ENCODE results near the gene ZCCHC14.

Gene ZCCHC14

DNA sequence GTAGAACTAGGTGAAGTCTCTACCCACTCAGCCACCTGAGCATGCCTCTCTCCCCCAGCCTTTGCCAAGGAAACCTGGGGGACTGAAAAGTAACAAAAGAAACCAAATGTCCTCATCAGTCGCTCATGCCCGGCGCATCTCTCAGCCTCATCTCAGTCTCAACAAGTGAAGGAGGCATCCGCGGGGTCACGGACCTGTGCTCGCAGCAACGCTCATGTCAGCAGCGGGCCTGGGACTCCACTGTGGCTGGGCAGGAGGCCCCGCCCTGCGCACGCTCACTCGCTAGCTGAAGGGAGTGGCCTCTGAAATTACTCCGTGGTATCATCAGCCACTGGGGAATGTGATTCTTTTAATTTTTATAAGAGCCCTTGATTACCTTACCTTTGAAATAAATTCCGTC is 69.4 kb downstream of the ZCCHC14 start:
- no peak for DNase-seq

DNA sequence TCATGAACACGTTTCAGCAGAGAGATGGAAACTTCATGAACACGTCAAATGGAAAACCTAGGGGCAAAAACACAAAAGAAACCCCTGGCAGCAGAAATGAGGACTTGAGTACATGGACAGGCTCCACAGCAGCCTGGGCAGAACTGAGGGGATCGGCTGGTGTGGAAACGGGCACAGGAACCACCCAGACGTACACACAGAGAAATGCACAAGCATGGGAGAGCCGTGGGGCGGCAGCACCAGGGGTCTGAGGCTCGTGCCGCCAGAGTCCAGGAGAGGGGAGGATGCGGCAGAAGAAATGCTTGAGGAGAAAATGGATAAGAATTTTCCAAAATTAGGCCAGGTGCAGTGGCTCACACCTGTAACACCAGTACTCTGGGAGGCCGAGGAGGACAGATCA is 70.7 kb downstream of the ZCCHC14 start:
- DNase-seq = no peak

DNA sequence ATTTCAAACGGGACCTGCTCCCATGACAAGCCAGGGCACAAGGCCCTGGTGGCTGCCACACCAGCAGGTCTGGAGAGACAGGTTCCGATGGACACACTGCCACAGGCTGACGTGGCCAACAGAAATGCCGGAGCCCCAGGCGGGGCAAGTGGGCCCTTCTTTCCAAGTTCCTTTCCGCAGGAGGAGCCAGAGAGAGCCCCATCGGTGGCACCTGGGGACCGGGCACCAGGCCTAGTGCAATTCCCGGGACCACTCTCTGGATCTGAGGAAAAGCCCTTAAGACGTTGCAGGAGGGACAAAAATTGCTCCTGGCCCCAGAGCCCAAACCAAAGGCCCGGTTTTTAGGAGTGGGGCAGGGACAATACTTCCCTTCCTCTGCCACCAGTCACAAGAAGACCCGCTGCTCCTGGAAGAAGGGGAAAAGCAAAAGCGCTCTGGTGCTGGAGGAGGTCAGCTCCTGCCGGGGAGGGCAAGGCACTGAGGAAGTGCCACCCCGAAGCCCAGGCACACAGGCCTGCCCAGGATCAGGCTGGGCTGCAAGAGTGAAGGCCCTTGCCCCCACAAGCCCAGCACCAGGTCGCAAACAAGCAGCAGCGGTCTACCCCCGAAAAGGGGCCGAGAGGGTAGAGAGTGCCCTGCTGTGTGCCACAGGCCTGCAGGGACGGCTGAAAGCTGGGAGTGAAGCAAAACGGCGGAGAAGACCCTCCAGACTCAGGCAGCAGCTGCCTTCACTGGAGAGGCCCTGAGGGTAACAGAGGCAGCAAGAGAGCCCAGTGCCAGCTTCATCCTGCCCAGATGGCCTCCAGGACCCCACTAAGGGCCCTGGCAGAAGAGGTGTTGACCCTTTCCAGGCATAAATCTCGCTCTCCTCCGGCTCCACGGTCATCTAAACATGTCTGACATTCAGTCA is 71.6 kb downstream of the ZCCHC14 start:
- no peak for DNase-seq

DNA sequence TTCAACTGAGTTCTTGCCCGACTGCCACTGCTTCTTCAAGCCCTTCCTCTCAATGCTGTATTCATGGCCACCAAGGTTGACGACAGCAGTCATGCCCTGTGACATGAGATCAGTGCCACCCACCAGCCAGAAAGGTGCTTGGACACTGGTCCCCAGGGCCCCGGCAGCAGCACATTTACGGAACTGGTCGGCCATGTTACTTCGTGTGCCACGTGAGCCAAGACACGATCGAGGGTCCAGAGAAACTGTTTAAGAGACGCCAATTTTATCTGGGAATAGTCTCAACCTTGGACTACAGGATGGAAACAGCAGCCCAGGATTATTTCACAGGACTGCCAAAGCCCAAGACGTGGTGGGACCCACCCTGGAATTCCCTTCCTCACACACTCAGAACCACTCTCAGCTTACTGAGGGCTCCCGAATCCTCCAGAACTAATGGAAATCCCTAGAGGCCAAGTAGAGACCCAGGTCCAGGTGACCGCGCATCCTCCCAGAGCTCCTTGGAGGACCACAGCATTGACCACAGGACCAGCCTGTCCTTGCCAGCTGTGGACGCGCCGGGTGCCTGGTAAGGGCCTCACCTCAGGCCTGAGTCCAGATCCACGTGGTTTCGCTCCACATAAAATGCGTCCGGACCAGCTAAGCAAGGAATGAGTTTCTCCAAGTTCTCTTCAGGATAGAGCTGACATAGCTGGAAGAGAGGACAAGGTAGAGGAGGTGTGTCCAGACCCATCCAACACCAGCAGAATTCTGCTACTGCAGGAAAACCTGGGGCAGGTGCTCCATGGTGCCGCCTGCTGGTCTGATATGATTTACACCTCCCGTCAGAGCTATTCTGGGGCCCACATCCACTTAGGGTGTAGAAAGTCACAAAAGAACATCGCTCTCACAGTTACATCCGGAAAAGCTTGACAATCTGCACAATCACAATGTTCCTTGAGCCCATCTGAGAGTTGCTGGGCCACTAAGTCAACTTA is 72.5 kb downstream of the ZCCHC14 start:
- DNase-seq = no peak

DNA sequence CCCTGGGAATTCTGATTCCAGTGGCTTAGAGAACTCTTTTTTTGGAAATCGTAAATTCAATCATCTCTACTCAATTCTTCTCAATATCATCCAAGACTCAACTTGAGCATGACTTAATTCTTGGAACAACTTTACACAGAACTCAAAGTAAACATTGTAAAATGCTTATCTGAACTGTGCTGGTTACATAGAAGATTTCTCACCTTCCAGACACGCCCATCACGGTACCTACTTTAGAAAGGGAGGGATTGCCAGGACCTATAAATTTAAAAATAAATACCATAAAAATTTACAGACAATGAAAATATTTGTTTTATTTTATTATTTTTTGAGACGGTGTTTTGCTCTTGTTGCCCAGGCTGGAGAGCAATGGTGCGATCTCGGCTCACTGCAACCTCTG is 74.2 kb downstream of the ZCCHC14 start:
- no peak for DNase-seq

DNA sequence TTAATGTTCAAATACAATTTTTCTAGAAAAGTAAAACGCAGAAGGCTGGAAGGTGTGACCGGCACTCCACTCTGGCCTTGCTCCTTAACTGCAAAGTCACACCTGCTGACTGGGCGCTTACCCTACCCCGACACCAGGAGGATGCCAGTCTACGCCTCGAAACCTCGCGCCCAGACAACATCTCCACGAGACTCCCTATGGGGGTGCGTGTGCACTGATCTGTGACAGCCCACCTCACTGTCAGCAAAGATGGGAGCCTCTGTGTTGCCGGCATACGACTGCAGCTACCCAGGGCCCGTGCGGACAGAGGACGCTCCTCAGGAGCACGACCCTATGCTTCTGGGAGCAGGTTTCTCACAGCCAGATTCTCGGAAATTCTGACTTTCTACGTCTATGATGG is 74.6 kb downstream of the ZCCHC14 start:
- no peak for DNase-seq

DNA sequence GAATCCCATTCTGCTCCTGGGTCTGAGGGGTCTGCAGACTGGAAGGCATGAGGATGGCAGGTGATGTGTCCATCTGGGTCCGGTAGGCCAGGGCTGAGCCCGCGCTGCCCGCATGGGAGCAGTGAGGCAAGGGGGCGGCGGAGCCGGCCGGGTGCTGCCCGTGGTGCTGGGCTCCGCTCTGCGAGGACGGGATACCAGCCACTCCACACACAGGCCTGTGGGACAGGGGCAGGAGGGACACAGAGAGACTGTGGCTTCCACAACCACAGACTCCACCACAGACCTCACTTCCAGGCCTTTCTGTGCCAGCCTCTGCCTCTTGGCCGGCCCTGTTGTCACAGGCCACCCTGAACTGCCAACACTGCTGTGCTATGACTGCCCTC is 75.3 kb downstream of the ZCCHC14 start:
- no peak for DNase-seq

DNA sequence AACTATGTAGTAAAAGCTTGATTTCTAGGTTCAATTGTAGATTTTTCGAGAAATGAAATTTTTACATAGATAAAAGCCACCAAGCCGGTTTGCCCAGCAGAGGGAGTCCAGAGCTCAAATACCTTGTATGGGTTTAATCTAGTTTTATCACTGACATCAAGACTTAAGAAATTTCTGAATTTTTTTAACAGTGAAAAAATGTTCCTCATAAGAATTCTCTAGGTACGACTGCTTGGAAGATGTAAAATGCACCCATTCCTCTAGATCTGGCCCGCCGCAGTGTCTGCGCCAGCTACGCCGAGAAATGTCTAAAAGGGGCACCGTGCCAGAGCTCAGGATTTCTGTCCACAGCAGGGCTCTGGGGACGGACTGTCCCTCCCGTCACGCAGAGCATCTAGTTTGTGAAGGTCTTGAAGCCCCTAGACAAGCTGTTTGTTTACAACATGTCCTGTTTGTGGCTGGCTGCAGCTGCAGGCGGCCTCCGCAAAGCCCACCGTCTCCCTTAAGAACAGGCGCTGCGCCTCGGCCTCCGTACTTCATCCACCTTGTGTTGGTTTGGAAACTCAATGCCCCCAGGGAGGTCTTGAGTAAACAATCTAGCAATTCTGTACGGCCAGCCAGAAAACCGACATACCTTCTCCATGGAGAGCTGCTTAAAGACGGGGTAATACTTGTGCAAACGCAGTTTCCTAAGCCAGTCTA is 75.8 kb downstream of the ZCCHC14 start:
- DNase-seq = no peak

DNA sequence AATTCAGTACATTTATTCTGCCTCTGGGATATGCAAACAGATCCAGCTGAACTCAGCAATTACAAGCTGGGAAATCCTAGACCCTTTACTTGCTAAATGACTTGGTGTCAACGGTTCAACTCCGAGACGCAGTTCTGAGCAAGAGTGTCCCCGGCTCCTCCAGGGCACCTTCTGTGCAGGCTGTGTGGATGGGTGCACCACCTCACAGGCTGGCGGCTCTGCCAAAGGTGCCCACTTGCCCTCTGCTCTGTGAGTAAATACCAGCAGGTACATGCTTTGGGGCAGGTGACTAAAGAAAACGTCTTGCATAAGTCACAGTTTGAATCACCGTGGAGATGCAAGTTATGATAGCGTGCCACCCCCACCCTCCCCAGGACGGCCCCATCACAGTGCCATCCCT is 77.4 kb downstream of the ZCCHC14 start:
- DNase-seq = no peak

DNA sequence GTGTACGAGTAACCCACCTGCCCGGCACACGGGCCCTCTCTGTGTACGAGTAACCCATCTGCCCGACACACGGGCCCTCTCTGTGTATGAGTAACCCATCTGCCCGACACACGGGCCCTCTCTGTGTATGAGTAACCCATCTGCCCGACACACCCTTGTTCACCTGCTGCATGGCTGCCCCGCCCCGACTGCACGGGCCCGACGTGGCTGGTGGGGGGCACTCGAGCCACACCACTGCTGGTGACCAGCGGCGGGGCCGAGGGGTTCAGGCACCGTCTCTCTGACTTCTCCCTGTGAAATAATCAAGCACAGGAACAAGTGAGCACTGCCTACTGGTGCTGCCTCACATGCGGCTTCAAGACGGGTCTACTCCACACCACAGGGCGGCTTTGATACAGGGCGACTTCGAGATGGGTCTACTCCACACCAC is 78.6 kb downstream of the ZCCHC14 start:
- DNase-seq = no peak

DNA sequence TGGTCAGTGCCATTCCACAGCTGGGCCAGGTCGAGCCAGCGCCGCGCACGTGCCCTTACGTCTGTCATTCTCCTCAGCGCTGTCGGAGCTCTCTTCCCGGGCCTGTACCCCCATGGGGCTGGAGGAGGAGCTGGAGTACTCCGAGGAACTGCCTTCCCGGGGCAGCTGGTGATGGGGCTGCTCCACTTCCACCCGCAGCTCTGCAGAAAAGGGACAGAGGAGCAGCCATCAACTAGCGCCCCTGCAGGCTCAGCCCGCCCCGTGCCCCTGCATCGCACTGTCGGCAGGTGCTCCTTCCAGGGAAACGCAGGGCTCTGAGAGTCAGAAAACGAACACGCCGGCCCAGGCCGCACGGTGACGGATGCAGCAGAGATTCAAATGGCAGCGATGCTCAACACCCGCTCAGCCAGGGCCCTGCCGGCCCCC is 79.8 kb downstream of the ZCCHC14 start:
- no peak for DNase-seq

DNA sequence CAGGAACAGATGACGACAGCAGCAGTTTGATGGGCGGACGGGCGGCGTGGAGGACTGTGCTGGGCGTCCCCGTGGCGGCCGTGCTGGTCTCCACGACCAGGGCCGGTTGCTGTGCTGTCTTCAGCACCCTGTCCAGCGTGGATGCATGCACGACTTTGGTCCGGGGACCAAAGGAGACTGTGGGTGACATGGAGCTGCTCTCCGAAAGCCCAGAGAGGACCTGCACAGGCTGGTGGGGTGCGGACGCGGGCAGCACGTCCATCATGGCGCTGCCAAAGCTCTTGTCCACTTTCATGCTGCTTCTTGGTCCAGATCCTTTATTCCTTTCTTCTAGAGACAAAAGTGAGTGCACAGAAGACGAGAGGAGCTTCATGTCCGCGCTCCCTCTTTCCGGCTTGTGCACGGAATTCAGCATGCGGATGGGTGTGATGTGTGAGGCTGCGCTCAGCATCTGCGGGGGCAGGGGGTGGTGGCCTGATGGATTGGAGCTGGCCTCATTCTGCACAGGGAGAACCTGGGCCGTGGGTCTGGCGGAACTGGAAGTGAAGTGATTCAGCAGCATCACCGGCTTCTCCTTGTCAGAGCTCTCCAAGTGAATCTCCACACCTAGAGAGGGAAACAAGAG is 80.3 kb downstream of the ZCCHC14 start:
- DNase-seq = no peak

DNA sequence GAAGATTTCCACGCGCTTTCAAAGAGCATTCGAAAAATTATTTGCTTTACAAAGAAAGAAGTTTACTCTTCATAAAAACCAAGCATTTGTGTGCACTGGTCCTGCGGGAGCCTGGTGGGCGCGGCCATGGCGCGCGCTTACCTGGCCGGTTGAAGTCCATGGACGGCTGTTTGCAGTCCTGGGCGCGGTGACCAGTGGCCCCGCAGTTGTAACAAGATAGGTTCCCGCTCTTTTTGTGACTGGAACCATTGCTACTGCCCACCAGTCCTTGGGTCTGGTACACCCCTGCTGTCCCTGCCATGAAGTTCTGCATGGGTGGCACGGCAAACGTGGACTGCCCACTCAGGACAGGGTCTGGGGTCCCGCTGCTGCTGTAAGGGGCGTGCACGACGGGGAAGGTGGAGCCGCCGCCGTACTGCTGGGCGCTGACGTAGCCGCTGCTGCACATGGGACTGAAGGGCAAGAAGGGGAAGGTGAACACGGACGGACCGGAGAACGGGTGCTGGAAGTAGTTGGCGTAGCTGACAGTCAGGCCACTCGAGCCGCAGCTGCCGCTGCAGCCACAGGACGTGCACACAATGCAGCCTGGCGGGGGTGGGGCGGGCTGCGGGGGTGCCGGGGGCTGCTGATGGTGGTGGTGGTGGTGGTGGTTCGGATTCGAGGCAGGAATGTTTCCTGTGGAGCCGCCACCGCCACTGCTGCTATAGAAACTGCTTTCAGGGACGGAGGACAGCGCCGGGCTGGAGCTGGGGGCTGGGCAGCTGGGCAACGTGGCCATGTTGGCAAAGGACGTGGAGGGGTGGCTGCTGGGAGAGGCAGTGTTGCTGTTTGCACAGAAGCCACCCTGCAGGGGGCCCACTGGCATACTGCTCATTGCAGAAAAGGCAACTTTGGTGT is 81.2 kb downstream of the ZCCHC14 start:
- DNase-seq = no peak

DNA sequence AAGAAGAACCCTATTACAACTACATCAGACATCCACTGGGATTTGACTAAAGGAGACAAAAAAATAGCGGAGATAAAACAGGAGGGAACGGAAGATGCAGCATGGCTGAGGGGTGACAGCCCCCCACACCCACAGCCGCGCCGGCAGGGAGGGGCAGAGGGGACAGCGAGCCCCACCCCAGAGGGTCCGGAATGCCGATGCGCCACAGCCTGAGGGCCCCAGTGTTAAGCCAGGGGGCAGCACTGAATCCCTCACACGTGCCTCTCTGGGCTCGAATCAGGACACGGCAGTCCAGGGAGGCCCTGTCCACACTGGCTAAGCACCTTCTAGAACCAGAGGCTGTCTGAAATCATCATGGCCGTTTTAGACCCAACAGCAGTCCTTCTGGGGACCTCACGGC is 81.9 kb downstream of the ZCCHC14 start:
- no peak for DNase-seq

DNA sequence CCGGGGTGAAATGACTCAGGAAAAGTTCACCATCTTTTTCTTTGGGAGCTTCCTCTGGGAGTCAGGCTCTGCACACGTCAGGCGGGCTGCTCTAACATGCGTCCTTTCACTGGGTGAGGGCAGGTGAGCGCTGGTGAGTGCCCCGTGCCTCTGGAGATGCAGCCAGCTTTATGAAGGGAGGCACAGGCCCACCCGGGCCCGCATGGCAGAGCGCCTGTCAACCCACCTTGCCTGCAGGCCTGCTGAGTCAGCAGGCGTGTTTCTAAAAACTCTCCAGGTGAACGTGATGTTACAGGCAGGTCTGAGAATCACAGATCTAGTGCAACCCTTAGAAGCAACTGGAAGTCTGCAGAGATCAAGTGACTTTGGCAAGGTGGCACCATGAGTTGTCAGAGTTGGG is 82.3 kb downstream of the ZCCHC14 start:
- no peak for DNase-seq

DNA sequence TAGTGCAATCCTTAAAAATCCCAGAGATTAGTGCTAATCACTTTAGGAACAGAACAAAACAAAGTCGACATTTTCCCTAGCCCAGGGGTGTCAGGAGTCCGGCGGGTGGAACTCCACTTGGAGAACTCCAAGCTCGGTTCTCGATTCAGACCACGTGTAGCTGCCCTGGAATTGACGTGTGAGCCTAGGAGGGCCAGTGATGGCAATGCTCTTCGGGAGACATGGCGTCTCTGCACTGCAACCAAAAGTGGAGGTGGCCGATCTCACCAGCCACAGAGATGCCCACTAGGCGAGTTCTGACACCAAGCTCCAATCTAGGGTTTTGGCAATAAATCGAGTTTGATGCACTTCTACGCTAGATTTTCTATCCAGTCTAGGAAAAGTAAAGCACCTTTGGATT is 83.0 kb downstream of the ZCCHC14 start:
- DNase-seq = no peak

DNA sequence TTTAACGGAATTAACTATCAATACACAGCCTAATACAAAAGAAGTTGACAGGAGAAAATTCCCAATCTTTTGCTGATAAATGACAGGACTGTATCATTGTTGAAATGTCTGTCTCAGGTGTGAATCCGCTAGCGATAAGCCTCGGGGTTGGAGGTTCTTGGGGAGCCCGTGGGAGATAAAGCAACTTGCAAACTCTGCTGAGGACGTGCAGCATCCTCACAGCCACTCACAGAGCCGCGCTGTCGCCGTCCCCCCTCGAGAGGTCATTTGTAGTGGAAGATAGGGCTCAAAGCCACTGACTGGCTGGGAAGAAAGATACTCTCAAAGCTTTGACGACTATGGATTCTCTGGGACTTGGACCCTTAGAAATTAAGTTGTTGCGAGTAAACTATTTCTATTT is 83.7 kb downstream of the ZCCHC14 start:
- no peak for DNase-seq

DNA sequence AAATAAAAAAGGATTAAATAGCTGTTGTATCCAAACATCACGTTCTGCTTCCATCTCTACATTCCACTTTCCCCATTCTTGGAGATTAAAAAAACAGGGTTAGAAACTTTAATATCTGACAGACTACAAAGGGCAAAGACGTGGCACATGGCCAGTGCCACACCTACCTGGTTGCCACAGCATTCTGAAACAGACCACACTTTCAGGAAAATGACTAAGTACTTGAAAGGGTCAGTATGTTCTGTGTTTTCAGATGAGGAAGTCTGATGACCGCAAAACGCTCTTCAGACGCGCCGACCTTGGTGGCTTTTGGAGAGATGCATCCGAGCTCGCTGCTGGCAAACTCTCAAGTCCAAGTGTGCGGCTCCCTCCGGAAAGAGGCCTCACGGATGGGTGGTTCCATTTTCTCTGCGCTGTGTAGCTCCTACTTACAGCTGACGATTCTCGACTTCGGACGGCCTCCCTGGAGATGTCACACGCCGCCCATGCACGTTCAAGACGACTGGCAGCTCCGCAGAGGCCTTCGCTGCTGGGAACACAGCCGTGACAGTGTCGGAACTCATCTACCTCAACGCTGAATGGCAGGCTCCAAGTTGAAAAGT is 85.2 kb downstream of the ZCCHC14 start:
- no peak for DNase-seq

DNA sequence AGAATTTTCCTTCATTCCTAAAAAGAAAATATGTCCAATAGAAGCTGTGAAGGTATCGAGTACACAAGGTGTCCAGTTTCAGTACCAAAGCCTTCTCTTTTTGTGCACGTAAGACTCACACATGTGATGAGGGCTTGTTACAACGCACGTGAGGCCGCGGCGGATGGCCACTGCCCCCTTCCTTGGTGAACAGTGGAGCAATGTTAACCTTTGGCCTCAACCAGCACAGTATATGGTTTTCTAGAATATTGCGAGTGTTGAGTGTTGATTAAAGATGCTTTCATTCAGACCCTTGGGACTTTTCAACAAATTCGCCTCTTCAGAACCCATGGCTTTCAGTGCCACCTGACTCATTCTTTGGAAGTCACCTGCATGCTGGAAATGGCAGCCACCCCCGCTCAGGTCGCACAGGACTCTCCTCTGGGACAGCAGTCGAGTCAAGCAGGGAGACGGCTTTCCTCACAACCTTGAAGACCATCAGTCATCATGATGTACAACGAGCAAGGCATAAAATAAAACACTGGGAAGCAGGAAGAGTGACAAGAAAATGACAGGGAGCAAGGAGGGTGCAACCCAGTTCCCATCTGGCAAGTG is 86.2 kb downstream of the ZCCHC14 start:
- no peak for DNase-seq

DNA sequence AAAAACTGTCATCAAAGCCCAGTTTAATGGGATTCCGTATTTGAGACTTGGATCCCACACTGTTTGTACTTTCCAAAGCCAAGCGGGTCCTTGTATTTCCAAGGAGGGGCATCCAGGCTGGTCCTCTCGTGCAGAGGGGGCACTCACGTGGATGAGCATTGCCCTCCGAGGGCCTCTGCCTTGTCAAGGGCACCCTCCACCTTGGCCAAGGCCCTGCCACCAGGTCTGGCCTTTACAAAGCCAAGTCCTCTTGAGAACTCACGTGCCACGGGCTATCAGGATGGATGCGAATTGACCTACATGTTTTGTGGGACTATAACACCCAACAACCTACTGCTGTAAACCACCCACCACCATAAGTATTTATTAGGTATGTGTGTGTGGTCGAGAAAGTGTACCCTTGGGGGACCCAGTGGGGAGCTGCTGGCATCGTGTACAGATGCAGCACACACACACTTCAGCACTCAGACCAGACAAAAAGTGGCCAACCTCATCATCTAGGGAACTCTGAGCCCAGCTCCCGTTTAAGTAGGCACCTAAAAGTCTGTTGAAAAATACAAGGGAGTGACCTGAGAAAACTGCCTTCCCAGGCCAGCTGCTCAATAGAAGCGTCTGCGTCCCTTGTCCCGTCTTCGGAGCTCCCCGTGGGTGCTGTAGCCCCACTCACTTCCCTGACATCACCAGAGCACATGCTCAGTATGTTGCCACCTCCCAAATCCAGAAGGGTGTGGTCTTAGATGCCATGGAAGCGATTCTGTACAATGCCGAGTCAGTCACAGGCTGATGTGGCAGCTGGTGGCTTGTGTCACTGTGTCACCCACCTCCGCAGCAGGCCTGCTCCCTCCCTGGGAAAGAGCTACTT is 87.8 kb downstream of the ZCCHC14 start:
- no peak for DNase-seq
